ENCODE results near the gene ANKS6. TPM values are rescaled to one million over a fixed set of nuclear protein-coding genes. Genes with fewer than 3 reads are reported as not detected.

Gene ANKS6
- total RNA-seq, 1 experiment from 2014 or later = 46.3 TPM

- Histone ChIP-seq H4K20me1 (ENCODE audit: control insufficient read depth, insufficient read depth, insufficient read length) (no peaks in the 10 kb centered on the region), H2BK20ac (ENCODE audit: low read depth, low read length, poor library complexity, severe bottlenecking) (no peak overlapping the region), H4K5ac (ENCODE audit: insufficient read length, low read depth, low read length) (no peak overlapping the region), H3K14ac (ENCODE audit: insufficient read depth, low read length) (no peak overlapping the region), H3K9me3 (ENCODE audit: control insufficient read depth, low read depth, low read length) (no peaks in the 10 kb centered on the region), H3K4me1 (ENCODE audit: insufficient read depth, low read length) (no peaks in the 10 kb centered on the region), H3K27me3 (ENCODE audit: insufficient read depth, low read length) (peaks cover 8% of the 10 kb centered on the region), H3K27ac (ENCODE audit: insufficient read length, low read depth, low read length) (no peak overlapping the region), H2BK15ac (ENCODE audit: low read depth, low read length) (no peak overlapping the region), H4K91ac (ENCODE audit: insufficient read length, low read depth, low read length) (no peak overlapping the region), H3K79me2 (ENCODE audit: insufficient read depth, low read length) (no peaks in the 10 kb centered on the region), H2BK5ac (ENCODE audit: insufficient read length, low read length) (no peak overlapping the region), H3K23ac (ENCODE audit: insufficient read length, low read depth, low read length) (no peak overlapping the region), H2BK12ac (ENCODE audit: insufficient read length, low read depth, low read length) (no peak overlapping the region), H3K18ac (ENCODE audit: insufficient read length, low read depth, low read length) (no peak overlapping the region), H3T11ph (ENCODE audit: low read length) (no peak overlapping the region), H3K4ac (ENCODE audit: low read depth, low read length) (no peak overlapping the region), H2AFZ (ENCODE audit: low read length) (no peak overlapping the region), H3K56ac (ENCODE audit: insufficient read length, low read depth, low read length) (no peak overlapping the region), H3K23me2 (ENCODE audit: insufficient read length, low read depth, low read length, poor library complexity, severe bottlenecking) (no peaks in the 10 kb centered on the region), H2AK5ac (ENCODE audit: insufficient read length, low read length) (no peak overlapping the region), H3K4me2 (ENCODE audit: insufficient read depth, insufficient read length, low read length) (no peak overlapping the region), H2BK120ac (ENCODE audit: low read depth, low read length, poor library complexity, severe bottlenecking) (no peak overlapping the region), H3K79me1 (ENCODE audit: insufficient read depth, low read depth, low read length, poor library complexity, severe bottlenecking) (no peaks in the 10 kb centered on the region), H4K8ac (replicated peaks; ENCODE audit: insufficient read length, low read depth, low read length) (no peak overlapping the region), H3K9ac (ENCODE audit: extremely low read depth, insufficient read length, low read length) (no peak overlapping the region)
- no peak for TF ChIP-seq CTCF (conservative IDR thresholded peaks at IDR 0.05)
- H3K4me1 Mint-ChIP-seq = peaks cover 8 to 10% of the 10 kb centered on the region in 2 experiments
- WGBS (ENCODE audit: extremely low coverage, insufficient read length, low lambda C conversion rate) = no CpG with 5 or more reads among the region's 1 CpG
- no peak overlapping the region for H3K4me3 Mint-ChIP-seq
- peaks cover 76% of the 10 kb centered on the region for H3K27me3 Mint-ChIP-seq (ENCODE audit: low read depth)
- no peak for DNase-seq
- H3K36me3 Mint-ChIP-seq (ENCODE audit: insufficient read depth in 1 of 3, low read depth in 3 of 3) = no peaks in the 10 kb centered on the region
- H3K27ac Mint-ChIP-seq = no peak overlapping the region; a peak in 1 of 7 replicates
- H3K9me3 Mint-ChIP-seq = no peaks in the 10 kb centered on the region; a peak in 2 of 5 replicates
Measured at GRCh38 chr9:98714833-98715232, 81.5 kb downstream of the ANKS6 start.
